Stomach (tissue), 4 donors: ENCODE data around the gene CALML4.

Experiments used
- CTCF ChIP-seq, 7 experiments: fragments of 450-650 bp in 4 of 7; fragments of 200-600 bp in 3 of 7; sonication (generic) in 3 of 7; IDR thresholded peaks; one replicate each; pipeline ENCODE4 v1.5.1; 2016 to 2019; ENCODE audit warnings: antibody characterized with exemption in 7 of 7, control low read depth in 2 of 7, mild to moderate bottlenecking in 1 of 7
- EP300 ChIP-seq: sonication (generic); formaldehyde crosslinking; IDR thresholded peaks from one replicate; pipeline ENCODE4 v1.6.1; 2017; ENCODE audit warnings: antibody characterized with exemption
- POLR2A ChIP-seq, 4 donors: fragments of 450-650 bp; IDR thresholded peaks; one replicate each; pipeline ENCODE4 v1.6.1; 2016; ENCODE audit warnings: antibody characterized with exemption in 4 of 4, control low read depth in 2 of 4, mild to moderate bottlenecking in 1 of 4, moderate library complexity in 1 of 4

- no peak for TF ChIP-seq CTCF (IDR thresholded peaks at IDR 0.05)
- no peak for TF ChIP-seq EP300
- no peak for TF ChIP-seq POLR2A (IDR thresholded peaks at IDR 0.05)
These were observed 48.1 kb downstream of the CALML4 start for GRCh38 chr15:68157074-68157473.
